Smooth muscle cell (in vitro differentiated cells): Measurements from ENCODE around the gene CAMTA1. TPM values are rescaled to one million over a fixed set of nuclear protein-coding genes. Genes with fewer than 3 reads are reported as not detected.

ENCODE experiments used
- DNase-seq: peaks from one replicate; lab custom pipeline; 2025; ENCODE audit not compliant: unreplicated experiment; lab: John Stamatoyannopoulos, UW
- H2AFZ ChIP-seq: fragments of 200-600 bp; sonication (generic); 2 replicates; pipeline ENCODE4 v1.6.0; 2016; ENCODE audit warnings: antibody characterized with exemption, low read depth, mild to moderate bottlenecking
- H3F3A ChIP-seq: fragments of 200-600 bp; sonication (generic); 2 replicates; pipeline ENCODE4 v1.6.0; 2017; ENCODE audit warnings: antibody characterized with exemption, low read depth
- H3K27ac ChIP-seq: fragments of 200-600 bp; sonication (generic); 2 replicates; pipeline ENCODE4 v1.5.1; 2016; ENCODE audit warnings: low read depth, mild to moderate bottlenecking
- H3K27me3 ChIP-seq: fragments of 200-600 bp; sonication (generic); 2 replicates; pipeline ENCODE4 v1.6.1; 2016; ENCODE audit warnings: low read depth, mild to moderate bottlenecking
- H3K36me3 ChIP-seq: fragments of 200-600 bp; sonication (generic); 2 replicates; pipeline ENCODE4 v1.5.1; 2016; ENCODE audit warnings: low read depth
- H3K4me1 ChIP-seq: fragments of 200-600 bp; sonication (generic); 2 replicates; pipeline ENCODE4 v1.5.1; 2016; ENCODE audit warnings: low read depth
- H3K4me2 ChIP-seq: fragments of 200-600 bp; sonication (generic); 2 replicates; pipeline ENCODE4 v1.6.0; 2016; ENCODE audit warnings: mild to moderate bottlenecking
- H3K4me3 ChIP-seq: fragments of 200-600 bp; sonication (generic); 2 replicates; pipeline ENCODE4 v1.5.1; 2016; ENCODE audit warnings: mild to moderate bottlenecking
- H3K79me2 ChIP-seq: fragments of 200-600 bp; sonication (generic); 2 replicates; pipeline ENCODE4 v1.6.0; 2016; ENCODE audit warnings: low read depth, mild to moderate bottlenecking
- H3K9ac ChIP-seq: fragments of 200-600 bp; sonication (generic); 2 replicates; pipeline ENCODE4 v1.6.0; 2016; ENCODE audit warnings: low read depth
- H3K9me3 ChIP-seq: fragments of 200-600 bp; sonication (generic); replicated peaks from 2 replicates; pipeline ENCODE4 v1.5.1; 2016; ENCODE audit warnings: low read depth
- H4K20me1 ChIP-seq: fragments of 200-600 bp; sonication (generic); 2 replicates; pipeline ENCODE4 v1.6.0; 2016; ENCODE audit warnings: low read depth
- WGBS: methylation state at CpG from one replicate; pipeline ENCODE4 v1.1.7; 2016; ENCODE audit warnings: low lambda C conversion rate; 5-methylcytosine and 5-hydroxymethylcytosine counted together
- polyA plus RNA-seq: library from polyadenylated mRNA; unstranded; fragments of >200 nt; fragmentation: Nextera tagmentation; extraction: Ambion mirVana; gene quantifications from 2 replicates; pipeline ENCODE4 v1.2.1, GENCODE V29; 2016
- total RNA-seq: library from RNA; depleted of rRNA; stranded (reverse); fragments of >200 nt; gene quantifications from 2 replicates; pipeline ENCODE4 v1.2.3, GENCODE V29; 2014
- TF ChIP-seq, protein P1 (sequence below): fragments of 200-600 bp; sonication (generic); IDR thresholded peaks from 2 replicates; pipeline ENCODE4 v1.5.1; 2017; ENCODE audit warnings: borderline replicate concordance, mild to moderate bottlenecking, antibody characterized with exemption; ENCODE audit not compliant: insufficient read depth, poor library complexity, severe bottlenecking

CAMTA1 gene
- total and polyA plus RNA-seq, 2 experiments from 2014 or later = 139 to 145 TPM

- 86% methylated on average over 1 of the region's 1 CpG for WGBS
- no peak overlapping the region for H3K27ac ChIP-seq
- no peaks in the 10 kb centered on the region for H4K20me1 ChIP-seq
- H3K27me3 ChIP-seq = no peaks in the 10 kb centered on the region
- TF ChIP-seq, protein P1, sequence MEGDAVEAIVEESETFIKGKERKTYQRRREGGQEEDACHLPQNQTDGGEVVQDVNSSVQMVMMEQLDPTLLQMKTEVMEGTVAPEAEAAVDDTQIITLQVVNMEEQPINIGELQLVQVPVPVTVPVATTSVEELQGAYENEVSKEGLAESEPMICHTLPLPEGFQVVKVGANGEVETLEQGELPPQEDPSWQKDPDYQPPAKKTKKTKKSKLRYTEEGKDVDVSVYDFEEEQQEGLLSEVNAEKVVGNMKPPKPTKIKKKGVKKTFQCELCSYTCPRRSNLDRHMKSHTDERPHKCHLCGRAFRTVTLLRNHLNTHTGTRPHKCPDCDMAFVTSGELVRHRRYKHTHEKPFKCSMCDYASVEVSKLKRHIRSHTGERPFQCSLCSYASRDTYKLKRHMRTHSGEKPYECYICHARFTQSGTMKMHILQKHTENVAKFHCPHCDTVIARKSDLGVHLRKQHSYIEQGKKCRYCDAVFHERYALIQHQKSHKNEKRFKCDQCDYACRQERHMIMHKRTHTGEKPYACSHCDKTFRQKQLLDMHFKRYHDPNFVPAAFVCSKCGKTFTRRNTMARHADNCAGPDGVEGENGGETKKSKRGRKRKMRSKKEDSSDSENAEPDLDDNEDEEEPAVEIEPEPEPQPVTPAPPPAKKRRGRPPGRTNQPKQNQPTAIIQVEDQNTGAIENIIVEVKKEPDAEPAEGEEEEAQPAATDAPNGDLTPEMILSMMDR = no peak
- no peak overlapping the region for H3K4me2 ChIP-seq
- no peaks in the 10 kb centered on the region for H3K36me3 ChIP-seq
- H3K79me2 ChIP-seq = no peaks in the 10 kb centered on the region
- no peaks in the 10 kb centered on the region for H3K9me3 ChIP-seq
- no peak overlapping the region for H3K4me3 ChIP-seq
- H2AFZ ChIP-seq = no peak overlapping the region
- H3K9ac ChIP-seq = no peak overlapping the region
- H3K4me1 ChIP-seq = no peaks in the 10 kb centered on the region
- DNase-seq = no peak
- H3F3A ChIP-seq = no peaks in the 10 kb centered on the region
Observed at GRCh38 chr1:7171168-7171567, 385.9 kb downstream of the CAMTA1 start.

- TF ChIP-seq, protein P1 = no peak
- Histone ChIP-seq H3K27me3 (no peaks in the 10 kb centered on the region), H3K36me3 (no peaks in the 10 kb centered on the region), H3K4me3 (no peak overlapping the region), H3K9me3 (no peaks in the 10 kb centered on the region), H3K4me1 (no peaks in the 10 kb centered on the region), H3K4me2 (no peak overlapping the region), H4K20me1 (no peaks in the 10 kb centered on the region), H3K9ac (no peak overlapping the region), H3K27ac (no peak overlapping the region), H3K79me2 (no peaks in the 10 kb centered on the region), H2AFZ (no peak overlapping the region), H3F3A (no peaks in the 10 kb centered on the region)
- DNase-seq = no peak
- 91% methylated on average over 6 of the region's 6 CpGs for WGBS
Observed at GRCh38 chr1:7171574-7171973, 386.3 kb downstream of the CAMTA1 start.

- TF ChIP-seq, protein P1 = no peak
- no peaks in the 10 kb centered on the region for H3K9me3 ChIP-seq
Observed at GRCh38 chr1:7172804-7173203, 387.6 kb downstream of the CAMTA1 start.

DNA sequence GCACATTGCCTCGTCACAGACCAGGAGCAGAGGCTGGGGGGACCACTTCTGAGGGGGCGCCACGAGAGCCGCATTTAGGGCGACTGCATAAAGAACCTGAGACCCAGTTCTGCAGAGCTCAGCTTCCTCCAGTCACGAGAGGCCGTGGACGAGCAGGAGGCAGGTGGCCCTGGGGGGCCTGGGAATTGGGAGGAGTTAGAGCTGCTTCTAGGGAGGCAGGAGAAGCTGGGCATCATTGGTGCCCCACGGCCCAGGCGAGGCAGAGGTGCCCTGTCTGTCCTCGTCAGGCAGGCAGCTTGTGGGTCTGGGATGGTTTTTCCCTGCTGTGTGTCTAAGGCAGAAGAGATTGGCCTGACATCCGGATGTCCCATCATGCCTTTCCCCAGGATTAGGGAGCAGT lies 389.3 kb downstream of the CAMTA1 start:
- no peaks in the 10 kb centered on the region for H3K4me1 ChIP-seq
- 84% methylated on average over 12 of the region's 12 CpGs for WGBS
- H3F3A ChIP-seq = no peaks in the 10 kb centered on the region
- no peak overlapping the region for H3K27ac ChIP-seq
- H3K79me2 ChIP-seq = no peaks in the 10 kb centered on the region
- H3K4me2 ChIP-seq = no peak overlapping the region
- no peak overlapping the region for H3K9ac ChIP-seq
- H3K27me3 ChIP-seq = no peaks in the 10 kb centered on the region
- TF ChIP-seq, protein P1 = no peak
- no peaks in the 10 kb centered on the region for H3K36me3 ChIP-seq
- no peak overlapping the region for H2AFZ ChIP-seq
- no peaks in the 10 kb centered on the region for H4K20me1 ChIP-seq
- DNase-seq = no peak
- no peak overlapping the region for H3K4me3 ChIP-seq
- no peaks in the 10 kb centered on the region for H3K9me3 ChIP-seq

More at GRCh38 chr1:7172804-7173203, 387.6 kb downstream of the CAMTA1 start:
- Histone ChIP-seq H3K27ac (no peak overlapping the region), H3K4me3 (no peak overlapping the region), H3K4me2 (no peak overlapping the region), H3K4me1 (no peaks in the 10 kb centered on the region), H2AFZ (no peak overlapping the region), H3F3A (no peaks in the 10 kb centered on the region), H3K79me2 (no peaks in the 10 kb centered on the region), H3K9ac (no peak overlapping the region), H3K36me3 (no peaks in the 10 kb centered on the region), H4K20me1 (no peaks in the 10 kb centered on the region), H3K27me3 (no peaks in the 10 kb centered on the region)
- no peak for DNase-seq
- 88% methylated on average over 14 of the region's 14 CpGs for WGBS
